HepG2 (cell line): ENCODE data around the gene ZSWIM8. TPM values are rescaled to one million over a fixed set of nuclear protein-coding genes. Genes with fewer than 3 reads are reported as not detected.

Experiments used
- ASH2L ChIP-seq: fragments of 300-600, 200-600 bp; sonication (generic); IDR thresholded peaks from 2 replicates; pipeline ENCODE4 v1.7.0; 2017; ENCODE audit warnings: low read depth, mild to moderate bottlenecking, moderate library complexity, mixed read lengths, low read length; ENCODE audit not compliant: insufficient read length
- CBFB ChIP-seq: sonication (generic); formaldehyde crosslinking; IDR thresholded peaks from 2 replicates; pipeline ENCODE4 v1.4.0; 2020; ENCODE audit warnings: missing genetic modification reagents
- CHD4 ChIP-seq: fragments of 200-600 bp; sonication (generic); IDR thresholded peaks from 2 replicates; pipeline ENCODE4 v1.7.0; 2017; ENCODE audit warnings: mild to moderate bottlenecking, low read length, borderline replicate concordance
- DMAP1 ChIP-seq: IDR thresholded peaks from 2 replicates; pipeline ENCODE4 v1.6.1; 2016
- DPF2 ChIP-seq: sonication (generic); formaldehyde crosslinking; IDR thresholded peaks from 2 replicates; pipeline ENCODE4 v1.4.0; 2020; ENCODE audit warnings: mild to moderate bottlenecking, low read depth, missing genetic modification reagents, borderline replicate concordance
- FOXJ3 ChIP-seq: sonication (generic); formaldehyde crosslinking; IDR thresholded peaks from 2 replicates; pipeline ENCODE4 v1.4.0; 2020; ENCODE audit warnings: missing genetic modification reagents, mild to moderate bottlenecking, borderline replicate concordance
- FOXK1 ChIP-seq: sonication (generic); formaldehyde crosslinking; IDR thresholded peaks from 2 replicates; pipeline ENCODE4 v1.4.0; 2020; ENCODE audit warnings: low read depth, missing genetic modification reagents, borderline replicate concordance
- HNRNPL ChIP-seq: fragments of 200-400 bp; formaldehyde crosslinking; IDR thresholded peaks from 2 replicates; pipeline ENCODE4 v1.6.1; 2017; ENCODE audit warnings: mild to moderate bottlenecking, low read depth, low read length
- IKZF1 ChIP-seq: fragments of 450-650 bp; IDR thresholded peaks from 2 replicates; pipeline ENCODE4 v1.7.1; 2016
- KDM6A ChIP-seq: IDR thresholded peaks from 2 replicates; pipeline ENCODE4 v1.6.1; 2016; ENCODE audit warnings: low read depth
- MYNN ChIP-seq: sonication (generic); formaldehyde crosslinking; IDR thresholded peaks from 2 replicates; pipeline ENCODE4 v1.4.0; 2020; ENCODE audit warnings: mild to moderate bottlenecking, low read depth, missing genetic modification reagents
- NFATC3 ChIP-seq: sonication (generic); formaldehyde crosslinking; IDR thresholded peaks from 2 replicates; pipeline ENCODE4 v1.5.1; 2020; ENCODE audit warnings: mild to moderate bottlenecking, missing genetic modification reagents
- ONECUT2 ChIP-seq: sonication (generic); formaldehyde crosslinking; IDR thresholded peaks from 2 replicates; pipeline ENCODE4 v1.4.0; 2020; ENCODE audit warnings: missing genetic modification reagents
- SP5 ChIP-seq: IDR thresholded peaks from 2 replicates; pipeline ENCODE4 v1.6.1; 2016; ENCODE audit warnings: low read depth, borderline replicate concordance
- SRSF4 ChIP-seq: fragments of 200-400 bp; formaldehyde crosslinking; IDR thresholded peaks from one replicate; pipeline ENCODE4 v1.6.1; 2018; ENCODE audit warnings: mild to moderate bottlenecking, low read depth, low read length, moderate library complexity; ENCODE audit not compliant: poor library complexity, severe bottlenecking
- TP53 ChIP-seq: sonication (generic); formaldehyde crosslinking; conservative IDR thresholded peaks from 2 replicates; pipeline ENCODE4 v1.4.0; 2020; ENCODE audit warnings: missing genetic modification reagents
- YY1 ChIP-seq: IDR thresholded peaks from 2 replicates; pipeline ENCODE4 v1.6.1; 2011; ENCODE audit warnings: low read length, low read depth, moderate library complexity, mild to moderate bottlenecking; ENCODE audit not compliant: insufficient read depth, insufficient replicate concordance
- ZNF10 ChIP-seq: sonication (generic); formaldehyde crosslinking; IDR thresholded peaks from 2 replicates; pipeline ENCODE4 v1.4.0; 2020; ENCODE audit warnings: mild to moderate bottlenecking, low read depth, missing genetic modification reagents, borderline replicate concordance
- ZNF234 ChIP-seq: sonication (generic); formaldehyde crosslinking; conservative IDR thresholded peaks from 2 replicates; pipeline ENCODE4 v1.5.1; 2020; ENCODE audit warnings: mild to moderate bottlenecking, missing genetic modification reagents
- ZNF264 ChIP-seq: sonication (generic); formaldehyde crosslinking; IDR thresholded peaks from 2 replicates; pipeline ENCODE4 v1.4.0; 2020; ENCODE audit warnings: missing genetic modification reagents
- ZNF274 ChIP-seq: sonication (generic); formaldehyde crosslinking; IDR thresholded peaks from 2 replicates; pipeline ENCODE4 v1.5.1; 2020; ENCODE audit warnings: mild to moderate bottlenecking, missing genetic modification reagents
- ZNF562 ChIP-seq: sonication (generic); formaldehyde crosslinking; IDR thresholded peaks from 2 replicates; pipeline ENCODE4 v1.8.0; 2022; ENCODE audit warnings: missing genetic modification reagents, borderline replicate concordance
- ZNF703 ChIP-seq: sonication (generic); formaldehyde crosslinking; IDR thresholded peaks from 2 replicates; pipeline ENCODE4 v1.5.1; 2020; ENCODE audit warnings: missing genetic modification reagents, mild to moderate bottlenecking, moderate library complexity, borderline replicate concordance
- ZNF761 ChIP-seq: sonication (generic); formaldehyde crosslinking; conservative IDR thresholded peaks from 2 replicates; pipeline ENCODE4 v1.4.0; 2020; ENCODE audit warnings: mild to moderate bottlenecking, missing genetic modification reagents
- polyA plus RNA-seq, 8 experiments: library from polyadenylated mRNA; depleted of rRNA in 3 of 8; stranded (reverse) in 7 of 8; unstranded in 1 of 8; fragments of >200 nt; fragmentation: Illumina TruSeq in 4 of 8; extraction: Trizol in 4 of 8; gene quantifications; 2 replicates each; pipeline versions ENCODE4 v1.2.1 to v1.2.3, GENCODE V29; 2011 to 2016; ENCODE audit warnings: low read depth in 4 of 8, missing spikeins in 1 of 8, mixed read lengths in 1 of 8; ENCODE audit not compliant: insufficient read depth in 1 of 8
- total RNA-seq, 5 experiments: library from RNA; depleted of rRNA; stranded (reverse); fragments of >200 nt; fragmentation: Illumina TruSeq; extraction: Trizol; gene quantifications; 2 replicates each; pipeline ENCODE4 v1.2.3, GENCODE V29; 2016; ENCODE audit warnings: low read depth in 1 of 5
- TF ChIP-seq, protein P1 (sequence below): sonication (generic); formaldehyde crosslinking; IDR thresholded peaks from 2 replicates; pipeline ENCODE4 v1.8.0; 2022; ENCODE audit warnings: mild to moderate bottlenecking, missing genetic modification reagents, borderline replicate concordance
- TF ChIP-seq, protein P2 (sequence below): sonication (generic); formaldehyde crosslinking; IDR thresholded peaks from 2 replicates; pipeline ENCODE4 v1.4.0; 2020; ENCODE audit warnings: missing genetic modification reagents
- TF ChIP-seq, protein P3 (sequence below): IDR thresholded peaks from 2 replicates; pipeline ENCODE4 v1.6.1; 2012; ENCODE audit warnings: low read depth, low read length, improper control_type of control experiment

The ZSWIM8 gene
- total and polyA plus RNA-seq, 2 of the 13 experiments (the other 11 are each of a cell fraction or from before 2014, with no cell fraction given): 39.9 to 98.2 TPM

DNA sequence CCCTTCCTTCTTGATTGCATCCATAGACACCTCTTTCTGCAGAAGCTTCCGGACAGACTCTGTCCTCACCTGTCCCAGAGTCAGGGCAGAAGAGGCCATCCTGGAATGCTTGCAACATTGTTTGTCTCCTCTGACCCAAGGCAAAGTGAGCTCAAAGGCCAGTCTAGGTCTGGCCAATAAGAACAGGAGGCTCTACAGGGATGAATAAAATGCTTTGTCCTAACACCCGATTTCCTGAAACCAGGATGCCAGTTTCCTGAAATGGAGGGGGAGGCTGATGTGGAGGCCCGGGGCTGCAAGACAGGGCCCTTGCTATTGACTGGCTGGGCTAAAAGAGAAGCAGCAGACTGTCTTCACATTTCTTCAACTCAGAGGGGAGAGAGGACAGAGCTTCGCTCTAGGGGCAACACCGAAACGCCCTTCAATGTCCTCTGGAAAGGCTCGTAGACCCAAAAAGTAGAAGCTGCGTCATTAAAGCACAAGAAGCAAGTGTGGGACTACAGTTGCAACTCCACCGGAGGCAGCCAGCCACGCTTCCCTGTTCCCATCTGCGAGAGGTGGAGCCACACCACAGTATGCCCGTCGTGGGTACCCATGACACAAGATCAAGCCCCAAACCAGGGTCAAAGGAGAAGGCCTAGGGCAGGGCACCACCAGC lies 55.1 kb downstream of the ZSWIM8 start (continued):
- TF ChIP-seq, protein P1, sequence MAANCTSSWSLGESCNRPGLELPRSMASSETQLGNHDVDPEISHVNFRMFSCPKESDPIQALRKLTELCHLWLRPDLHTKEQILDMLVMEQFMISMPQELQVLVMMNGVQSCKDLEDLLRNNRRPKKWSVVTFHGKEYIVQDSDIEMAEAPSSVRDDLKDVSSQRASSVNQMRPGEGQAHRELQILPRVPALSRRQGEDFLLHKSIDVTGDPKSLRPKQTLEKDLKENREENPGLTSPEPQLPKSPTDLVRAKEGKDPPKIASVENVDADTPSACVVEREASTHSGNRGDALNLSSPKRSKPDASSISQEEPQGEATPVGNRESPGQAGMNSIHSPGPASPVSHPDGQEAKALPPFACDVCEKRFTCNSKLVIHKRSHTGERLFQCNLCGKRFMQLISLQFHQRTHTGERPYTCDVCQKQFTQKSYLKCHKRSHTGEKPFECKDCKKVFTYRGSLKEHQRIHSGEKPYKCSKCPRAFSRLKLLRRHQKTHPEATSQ (CRISPR knock-in tag): no peak
- TF ChIP-seq ZNF761 (CRISPR knock-in tag): peak; percentile 43; the same call in 1 of the 2 replicates
- 0 out of 2 replicates have a peak, but pooled peaks have one; percentile 41 for TF ChIP-seq ONECUT2
- no peak for TF ChIP-seq TP53 (CRISPR knock-in tag)
- TF ChIP-seq ZNF264 (CRISPR knock-in tag): peak; percentile 89
- TF ChIP-seq, protein P2, sequence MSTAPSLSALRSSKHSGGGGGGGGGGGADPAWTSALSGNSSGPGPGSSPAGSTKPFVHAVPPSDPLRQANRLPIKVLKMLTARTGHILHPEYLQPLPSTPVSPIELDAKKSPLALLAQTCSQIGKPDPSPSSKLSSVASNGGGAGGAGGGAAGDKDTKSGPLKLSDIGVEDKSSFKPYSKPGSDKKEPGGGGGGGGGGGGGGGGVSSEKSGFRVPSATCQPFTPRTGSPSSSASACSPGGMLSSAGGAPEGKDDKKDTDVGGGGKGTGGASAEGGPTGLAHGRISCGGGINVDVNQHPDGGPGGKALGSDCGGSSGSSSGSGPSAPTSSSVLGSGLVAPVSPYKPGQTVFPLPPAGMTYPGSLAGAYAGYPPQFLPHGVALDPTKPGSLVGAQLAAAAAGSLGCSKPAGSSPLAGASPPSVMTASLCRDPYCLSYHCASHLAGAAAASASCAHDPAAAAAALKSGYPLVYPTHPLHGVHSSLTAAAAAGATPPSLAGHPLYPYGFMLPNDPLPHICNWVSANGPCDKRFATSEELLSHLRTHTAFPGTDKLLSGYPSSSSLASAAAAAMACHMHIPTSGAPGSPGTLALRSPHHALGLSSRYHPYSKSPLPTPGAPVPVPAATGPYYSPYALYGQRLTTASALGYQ (CRISPR knock-in tag): peak; percentile 52; the same call in 1 of the 2 replicates
- TF ChIP-seq SRSF4: no peak
- TF ChIP-seq, protein P3, sequence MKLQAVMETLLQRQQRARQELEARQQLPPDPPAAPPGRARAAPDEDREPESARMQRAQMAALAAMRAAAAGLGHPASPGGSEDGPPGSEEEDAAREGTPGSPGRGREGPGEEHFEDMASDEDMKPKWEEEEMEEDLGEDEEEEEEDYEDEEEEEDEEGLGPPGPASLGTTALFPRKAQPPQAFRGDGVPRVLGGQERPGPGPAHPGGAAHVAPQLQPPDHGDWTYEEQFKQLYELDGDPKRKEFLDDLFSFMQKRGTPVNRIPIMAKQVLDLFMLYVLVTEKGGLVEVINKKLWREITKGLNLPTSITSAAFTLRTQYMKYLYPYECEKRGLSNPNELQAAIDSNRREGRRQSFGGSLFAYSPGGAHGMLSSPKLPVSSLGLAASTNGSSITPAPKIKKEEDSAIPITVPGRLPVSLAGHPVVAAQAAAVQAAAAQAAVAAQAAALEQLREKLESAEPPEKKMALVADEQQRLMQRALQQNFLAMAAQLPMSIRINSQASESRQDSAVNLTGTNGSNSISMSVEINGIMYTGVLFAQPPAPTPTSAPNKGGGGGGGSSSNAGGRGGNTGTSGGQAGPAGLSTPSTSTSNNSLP: peak; percentile 54; the same call in 1 of the 2 replicates
- TF ChIP-seq HNRNPL: 0 out of 2 replicates have a peak, but pooled peaks have one; percentile 57
- TF ChIP-seq YY1: no peak
- no peak for TF ChIP-seq IKZF1
- TF ChIP-seq SP5 (CRISPR knock-in tag): peak; percentile 17; the same call in 1 of the 2 replicates
- peak; percentile 25; the same call in 1 of the 2 replicates for TF ChIP-seq FOXK1 (CRISPR knock-in tag)
- TF ChIP-seq NFATC3 (CRISPR knock-in tag): no peak
- no peak for TF ChIP-seq ZNF703 (CRISPR knock-in tag)
- peak; percentile 89 for TF ChIP-seq KDM6A (CRISPR knock-in tag)
- TF ChIP-seq ZNF274 (CRISPR knock-in tag): peak; percentile 64; the same call in 1 of the 2 replicates
- no peak for TF ChIP-seq ZNF234 (CRISPR knock-in tag)
- peak; percentile 73; the same call in 1 of the 2 replicates for TF ChIP-seq DPF2 (CRISPR knock-in tag)
- no peak for TF ChIP-seq MYNN
- peak; percentile 58 for TF ChIP-seq ASH2L
- TF ChIP-seq CBFB: peak; percentile 59
- TF ChIP-seq ZNF10 (CRISPR knock-in tag): no peak
- TF ChIP-seq DMAP1 (CRISPR knock-in tag): peak; percentile 77; the same call in 1 of the 2 replicates
- no peak for TF ChIP-seq ZNF562 (CRISPR knock-in tag)
- TF ChIP-seq CHD4: no peak
- TF ChIP-seq FOXJ3 (CRISPR knock-in tag): peak; percentile 77; the same call in 1 of the 2 replicates
